GM12891 (cell line): Measurements from ENCODE around the gene RGL1.
A peak's percentile ranks its signal among the peaks of the same experiment; 100 is the strongest.

Source experiments
- DNase-seq: peaks from one replicate; pipeline ENCODE4 v3.0.0; 2011; ENCODE audit warnings: low spot score; ENCODE audit not compliant: insufficient read length
- FAIRE-seq: peaks from 2 replicates; lab custom pipeline; 2011; peaks lifted over from hg19 to GRCh38; lab: Jason Lieb, UNC
- PAX5 ChIP-seq: IDR thresholded peaks from 2 replicates; pipeline ENCODE4 v1.6.1; 2011; ENCODE audit warnings: low read length, moderate library complexity, mild to moderate bottlenecking; ENCODE audit not compliant: insufficient read depth, severe bottlenecking
- POLR2A ChIP-seq: IDR thresholded peaks from 2 replicates; pipeline ENCODE4 v1.6.1; 2011; ENCODE audit warnings: low read depth, low read length, control low read depth
- POLR2AphosphoS5 ChIP-seq: IDR thresholded peaks from 2 replicates; pipeline ENCODE4 v1.6.1; 2011; ENCODE audit warnings: low read depth, low read length, control low read depth
- POU2F2 ChIP-seq: IDR thresholded peaks from 2 replicates; pipeline ENCODE4 v1.6.1; 2011; ENCODE audit warnings: low read depth, mild to moderate bottlenecking, control low read depth, low read length, moderate library complexity
- SPI1 ChIP-seq: IDR thresholded peaks from 2 replicates; pipeline ENCODE4 v1.6.1; 2011; ENCODE audit warnings: low read depth, low read length, control low read depth
- TAF1 ChIP-seq: IDR thresholded peaks from 2 replicates; pipeline ENCODE4 v1.6.1; 2011; ENCODE audit warnings: low read depth, low read length, control low read depth

Gene RGL1

DNA sequence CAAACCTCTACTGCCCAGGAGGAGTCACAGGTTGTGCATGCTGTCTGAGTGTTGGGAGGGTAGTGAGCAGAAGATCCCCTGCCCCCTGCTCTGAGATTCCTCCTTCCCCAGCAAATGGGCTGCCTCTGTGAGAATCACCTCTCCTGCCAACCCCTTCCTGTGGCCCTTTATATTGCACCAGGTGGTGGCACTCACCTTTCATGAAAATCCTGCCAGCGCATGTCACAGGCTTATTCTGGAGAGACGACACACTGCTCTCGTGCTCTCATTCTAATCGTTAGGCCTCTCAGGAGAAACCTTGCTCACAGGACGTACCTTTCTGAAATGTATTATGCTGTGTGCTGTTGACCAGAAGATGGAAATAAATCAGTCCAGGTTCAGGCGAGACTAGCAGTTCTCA lies 113.7 kb downstream of the RGL1 start:
- TF ChIP-seq POLR2A (no peak), POLR2AphosphoS5 (no peak), TAF1 (no peak), SPI1 (no peak), PAX5 (no peak), POU2F2 (no peak)
- DNase-seq (no peak), FAIRE-seq (no peak)

DNA sequence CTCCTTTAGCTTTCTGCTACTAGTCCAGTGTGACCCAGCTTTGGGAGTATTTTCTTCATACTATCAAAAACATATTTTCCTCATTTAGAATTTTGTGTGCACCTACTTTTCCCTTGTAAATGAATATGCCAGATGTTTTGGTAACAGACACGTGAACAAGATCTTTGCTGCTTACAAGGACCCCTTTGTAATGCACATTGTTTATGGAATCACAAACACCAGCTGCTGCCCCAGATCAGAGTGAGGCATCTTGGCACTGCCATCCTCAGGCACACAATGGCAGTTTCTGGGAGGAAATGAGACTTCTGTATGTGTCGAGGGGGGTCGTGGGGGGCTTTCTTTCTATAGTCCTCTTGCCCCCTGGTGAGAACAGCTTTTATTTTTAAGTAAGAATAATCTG lies 115.7 kb downstream of the RGL1 start:
- no peak for DNase-seq
- FAIRE-seq: no peak
- no peak for TF ChIP-seq POLR2A
- TF ChIP-seq SPI1: no peak
- TF ChIP-seq TAF1: no peak
- no peak for TF ChIP-seq PAX5
- no peak for TF ChIP-seq POU2F2
- no peak for TF ChIP-seq POLR2AphosphoS5

- TF ChIP-seq PAX5: no peak
- TF ChIP-seq SPI1: no peak
- no peak for TF ChIP-seq POU2F2
- TF ChIP-seq POLR2AphosphoS5: no peak
- no peak for TF ChIP-seq POLR2A
- TF ChIP-seq TAF1: no peak
- no peak for FAIRE-seq
- DNase-seq: no peak
Measured at GRCh38 chr1:183922197-183922596, 117.3 kb downstream of the RGL1 start.

DNA sequence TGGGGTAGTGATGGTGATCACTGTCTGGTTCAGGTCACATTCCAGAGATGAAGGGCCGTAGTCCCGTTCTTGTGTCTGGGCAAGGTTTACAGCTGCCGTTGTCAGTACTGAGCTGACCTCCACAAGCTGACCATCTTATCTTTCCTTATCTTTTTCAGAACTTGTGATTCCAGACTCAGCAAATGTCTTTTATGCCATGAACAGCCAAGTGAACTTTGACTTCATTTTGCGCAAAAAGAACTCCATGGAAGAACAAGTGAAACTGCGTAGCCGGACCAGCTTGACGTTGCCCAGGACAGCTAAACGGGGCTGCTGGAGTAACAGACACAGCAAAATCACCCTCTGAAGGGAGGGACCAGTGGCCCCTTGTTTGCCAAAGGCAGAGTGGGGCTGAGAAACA lies 121.0 kb downstream of the RGL1 start:
- DNase-seq: no peak
- FAIRE-seq: no peak
- TF ChIP-seq TAF1 (no peak), POLR2AphosphoS5 (no peak)

GRCh38 chr1:183926983-183927382 lies 122.1 kb downstream of the RGL1 start:
- TF ChIP-seq PAX5 (no peak), POU2F2 (no peak), SPI1 (no peak), POLR2A (no peak), POLR2AphosphoS5 (no peak), TAF1 (no peak)
- FAIRE-seq: no peak
- DNase-seq: no peak

- DNase-seq: no peak
- no peak for FAIRE-seq
- TF ChIP-seq PAX5 (no peak), SPI1 (no peak), POLR2AphosphoS5 (no peak), POLR2A (no peak), TAF1 (no peak), POU2F2 (no peak)
Measured at GRCh38 chr1:183931646-183932271, 126.8 kb downstream of the RGL1 start.

- FAIRE-seq: no peak
- no peak for DNase-seq
- TF ChIP-seq TAF1: no peak
- no peak for TF ChIP-seq PAX5
- TF ChIP-seq POU2F2: no peak
- no peak for TF ChIP-seq POLR2A
- TF ChIP-seq POLR2AphosphoS5: no peak
Measured at GRCh38 chr1:183932412-183932811, 127.5 kb downstream of the RGL1 start.

DNA sequence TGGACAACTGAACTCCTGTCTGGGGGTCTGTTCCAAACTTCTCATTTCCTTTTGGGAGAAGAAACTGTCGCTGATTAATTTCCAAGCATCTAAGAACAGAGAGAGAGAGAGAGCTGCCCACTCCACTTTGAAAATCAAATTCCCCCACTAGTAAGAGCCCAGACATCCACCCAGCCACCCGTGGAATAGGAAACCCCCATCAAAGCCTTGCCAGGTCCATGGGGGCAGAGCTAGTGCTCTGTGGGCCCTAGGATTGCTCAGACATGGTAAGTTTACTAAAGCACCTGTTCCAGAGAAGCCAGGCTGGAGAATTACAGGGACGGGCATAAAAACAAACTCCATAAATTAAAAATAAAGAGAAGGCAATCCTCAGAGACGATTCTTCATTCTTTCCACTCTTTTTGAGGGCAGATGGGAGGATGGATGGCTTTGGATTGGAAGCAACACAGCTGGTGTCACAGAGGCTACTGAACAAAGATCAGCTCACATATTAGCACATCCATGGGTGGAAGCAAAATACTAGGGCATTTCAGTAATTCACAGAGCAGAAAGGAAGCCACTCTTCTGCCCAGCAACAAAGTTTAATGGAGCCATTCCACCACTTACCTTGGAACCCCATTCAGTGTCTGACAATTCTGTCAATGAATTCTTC lies 128.7 kb downstream of the RGL1 start:
- DNase-seq: no peak
- no peak for TF ChIP-seq SPI1
- no peak for TF ChIP-seq POLR2AphosphoS5
- no peak for TF ChIP-seq TAF1
- TF ChIP-seq PAX5: no peak
- no peak for TF ChIP-seq POLR2A
- no peak for TF ChIP-seq POU2F2
- FAIRE-seq: no peak

- DNase-seq: no peak
- TF ChIP-seq POU2F2 (no peak), POLR2AphosphoS5 (no peak), SPI1 (no peak), PAX5 (no peak), TAF1 (no peak), POLR2A (no peak)
- peak; percentile 52 for FAIRE-seq
Measured at GRCh38 chr1:183934314-183934713, 129.4 kb downstream of the RGL1 start.

GRCh38 chr1:183936009-183936408 lies 131.1 kb downstream of the RGL1 start:
- TF ChIP-seq PAX5: no peak
- FAIRE-seq: no peak
- no peak for DNase-seq
